ENCODE results near the gene KLHDC3.

Gene KLHDC3

GRCh38 chr6:43024436-43024835 is 10.4 kb downstream of the KLHDC3 start:
- no peak overlapping the region for H3K4me3 ChIP-seq (ENCODE audit: low read depth, low read length)
- ChIA-PET POLR2A (interaction anchor here (0.9 kb wide), 1 partner anchor 14 kb away, joined by 3 read pairs; no protein-coding TSS in a partner anchor), CTCF (interaction anchor here (1.6 to 2.3 kb wide), 3 partner anchors 119 to 127 kb away, joined by 4 to 6 read pairs (median 6); no protein-coding TSS in a partner anchor)
- DNase-seq (ENCODE audit: low read depth, low spot score): no peak
- no peak for TF ChIP-seq CTCF (IDR thresholded peaks at IDR 0.05; ENCODE audit: insufficient read depth, low read length, missing control alignments)

- TF ChIP-seq CTCF (IDR thresholded peaks at IDR 0.05; ENCODE audit: insufficient read depth, low read length, missing control alignments): no peak
- DNase-seq (ENCODE audit: low read depth, low spot score): no peak
- POLR2A ChIA-PET: interaction anchor here (0.6 to 0.7 kb wide), 2 partner anchors 19 to 61 kb away, joined by 3 read pairs; no protein-coding TSS in a partner anchor
- H3K4me3 ChIP-seq (ENCODE audit: low read depth, low read length): no peak overlapping the region
- CTCF ChIA-PET: interaction anchor here (0.9 to 1.4 kb wide), 3 partner anchors 11 to 117 kb away, joined by 3 to 4 read pairs (median 3); no protein-coding TSS in a partner anchor
Observed at GRCh38 chr6:43026365-43026764, 12.3 kb downstream of the KLHDC3 start.

GRCh38 chr6:43029120-43029519 is 15.1 kb downstream of the KLHDC3 start:
- no peak overlapping the region for H3K4me3 ChIP-seq (ENCODE audit: low read depth, low read length)
- POLR2A ChIA-PET: no interaction called here
- DNase-seq (ENCODE audit: low read depth, low spot score): no peak
- CTCF ChIA-PET: no interaction called here
- no peak for TF ChIP-seq CTCF (IDR thresholded peaks at IDR 0.05; ENCODE audit: insufficient read depth, low read length, missing control alignments)

- no peak for DNase-seq (ENCODE audit: low read depth, low spot score)
- H3K4me3 ChIP-seq (ENCODE audit: low read depth, low read length): no peak overlapping the region
- POLR2A ChIA-PET: interaction anchor here (0.6 to 1.8 kb wide), 2 partner anchors 17 to 81 kb away, joined by 3 to 4 read pairs; no protein-coding TSS in a partner anchor
- no peak for TF ChIP-seq CTCF (IDR thresholded peaks at IDR 0.05; ENCODE audit: insufficient read depth, low read length, missing control alignments)
- CTCF ChIA-PET: interaction anchor here (1.3 kb wide), 1 partner anchor 111 kb away, joined by 5 read pairs; no protein-coding TSS in a partner anchor
Observed at GRCh38 chr6:43032326-43032725, 18.3 kb downstream of the KLHDC3 start.

- POLR2A ChIA-PET: interaction anchor here (0.9 to 1.8 kb wide), 3 partner anchors 13 to 116 kb away, joined by 3 to 4 read pairs (median 4); no protein-coding TSS in a partner anchor
- CTCF ChIA-PET: interaction anchor here (1.3 kb wide), 1 partner anchor 110 kb away, joined by 5 read pairs; no protein-coding TSS in a partner anchor
- H3K4me3 ChIP-seq (ENCODE audit: low read depth, low read length): no peak overlapping the region
- TF ChIP-seq CTCF (IDR thresholded peaks at IDR 0.05; ENCODE audit: insufficient read depth, low read length, missing control alignments): no peak
- no peak for DNase-seq (ENCODE audit: low read depth, low spot score)
Observed at GRCh38 chr6:43033496-43034189, 19.6 kb downstream of the KLHDC3 start.

GRCh38 chr6:43034190-43034525 is 20.1 kb downstream of the KLHDC3 start:
- DNase-seq (ENCODE audit: low read depth, low spot score): no peak
- POLR2A ChIA-PET: interaction anchor here (1.8 kb wide), 1 partner anchor 15 kb away, joined by 4 read pairs; no protein-coding TSS in a partner anchor
- H3K4me3 ChIP-seq (ENCODE audit: low read depth, low read length): no peak overlapping the region
- CTCF ChIA-PET: no interaction called here
- TF ChIP-seq CTCF (IDR thresholded peaks at IDR 0.05; ENCODE audit: insufficient read depth, low read length, missing control alignments): no peak
